Natural killer cell (primary cell): Measurements from ENCODE around the gene TTLL11. TPM values are rescaled to one million over a fixed set of nuclear protein-coding genes. Genes with fewer than 3 reads are reported as not detected.

Source experiments
- ATAC-seq, 3 donors: fragments of 150-1000 bp in 2 of 3; fragments of 200-7000 bp in 1 of 3; cut with Tn5 transposase; 1 replicate in 1 of 3; 2 replicates in 2 of 3; pipeline ENCODE4 v1.10.0; 2021; ENCODE audit warnings: mild to moderate bottlenecking in 2 of 3, moderate library complexity in 2 of 3
- DNase-seq, 2 donors: peaks; one replicate each; pipeline versions ENCODE4 v3.0.0 to v3.0.0-alpha.2; 2013 to 2021; ENCODE audit warnings: mixed read lengths in 1 of 2
- H3K27ac ChIP-seq: one replicate; pipeline ENCODE4 v1.5.1; 2013; ENCODE audit warnings: mild to moderate bottlenecking, low read length
- H3K27me3 ChIP-seq: one replicate; pipeline ENCODE4 v1.6.1; 2013; ENCODE audit warnings: low read length; ENCODE audit not compliant: control insufficient read depth, insufficient read depth
- H3K36me3 ChIP-seq: one replicate; pipeline ENCODE4 v1.6.1; 2013; ENCODE audit warnings: low read length; ENCODE audit not compliant: control insufficient read depth, insufficient read depth
- H3K4me1 ChIP-seq: one replicate; pipeline ENCODE4 v1.6.1; 2013; ENCODE audit warnings: low read length; ENCODE audit not compliant: control insufficient read depth, insufficient read depth
- H3K4me3 ChIP-seq: one replicate; pipeline ENCODE4 v1.5.1; 2013; ENCODE audit warnings: low read length
- H3K9me3 ChIP-seq: one replicate; pipeline ENCODE4 v1.6.1; 2013; ENCODE audit warnings: low read length; ENCODE audit not compliant: control insufficient read depth, insufficient read depth
- H3K27ac Mint-ChIP-seq, 2 donors: one replicate each; pipeline ENCODE4 v1.8.0; 2022; ENCODE audit warnings: mild to moderate bottlenecking in 2 of 2, mixed read lengths in 2 of 2, moderate library complexity in 1 of 2
- H3K27me3 Mint-ChIP-seq, 2 donors: one replicate each; pipeline ENCODE4 v1.8.0; 2022; ENCODE audit warnings: low read depth in 2 of 2, mixed read lengths in 2 of 2
- H3K36me3 Mint-ChIP-seq: one replicate; pipeline ENCODE4 v1.8.0; 2022; ENCODE audit warnings: mixed read lengths
- H3K4me1 Mint-ChIP-seq, 2 donors: one replicate each; pipeline ENCODE4 v1.8.0; 2022; ENCODE audit warnings: mixed read lengths in 2 of 2
- H3K4me3 Mint-ChIP-seq: one replicate; pipeline ENCODE4 v1.8.0; 2022; ENCODE audit warnings: mild to moderate bottlenecking, moderate library complexity, mixed read lengths
- H3K9me3 Mint-ChIP-seq, 2 donors: one replicate each; pipeline ENCODE4 v1.8.0; 2022; ENCODE audit warnings: mixed read lengths in 2 of 2
- CTCF ChIP-seq: fragments of 200-600 bp; IDR thresholded peaks from one replicate; pipeline ENCODE4 v1.8.0; 2022; ENCODE audit warnings: antibody characterized with exemption
- WGBS: methylation state at CpG from one replicate; pipeline ENCODE4 v1.1.7; 2013; ENCODE audit warnings: missing lambda C conversion rate; ENCODE audit not compliant: insufficient coverage; 5-methylcytosine and 5-hydroxymethylcytosine counted together
- intact Hi-C: fragments of 100-400 bp; cut with micrococcal nuclease; formaldehyde crosslinking; loops from one replicate; pipeline ENCODE4 v1.14.2; 2022
- total RNA-seq, 4 donors: library from RNA; stranded (reverse); fragments of 120-200 nt in 1 of 4; gene quantifications; one replicate each; pipeline versions ENCODE4 v1.2.3 to v1.2.4, GENCODE V29; 2013 to 2022

The TTLL11 gene
- total RNA-seq, 3 donors from 2014 or later (not counting 1 experiment from before 2014, with no cell fraction given), result 3.4 to 4.6 (median 3.6) TPM

- H3K27me3 Mint-ChIP-seq, result peaks cover 0 to 8% of the 10 kb centered on the region in 2 donors
- Histone ChIP-seq H3K27me3 (no peaks in the 10 kb centered on the region), H3K4me1 (no peaks in the 10 kb centered on the region), H3K4me3 (no peak overlapping the region), H3K36me3 (no peaks in the 10 kb centered on the region), H3K27ac (no peak overlapping the region), H3K9me3 (no peaks in the 10 kb centered on the region)
- no peaks in the 10 kb centered on the region for H3K9me3 Mint-ChIP-seq
- no peaks in the 10 kb centered on the region for H3K36me3 Mint-ChIP-seq
- DNase-seq (no peak), ATAC-seq (no peak)
- TF ChIP-seq CTCF, result no peak
- H3K27ac Mint-ChIP-seq, result no peak overlapping the region
- WGBS, result 97% methylated on average over 2 of the region's 4 CpGs
- H3K4me1 Mint-ChIP-seq, result no peaks in the 10 kb centered on the region
- intact Hi-C loops, result no loop called here
- no peak overlapping the region for H3K4me3 Mint-ChIP-seq
These were observed 314.6 kb downstream of the TTLL11 start for GRCh38 chr9:121778252-121779225.

- H3K36me3 ChIP-seq, result no peaks in the 10 kb centered on the region
- no peak overlapping the region for H3K27ac Mint-ChIP-seq
- no peak overlapping the region for H3K4me3 Mint-ChIP-seq
- H3K4me3 ChIP-seq, result no peak overlapping the region
- H3K27ac ChIP-seq, result no peak overlapping the region
- H3K9me3 Mint-ChIP-seq, result no peaks in the 10 kb centered on the region
- intact Hi-C loops, result no loop called here
- H3K9me3 ChIP-seq, result no peaks in the 10 kb centered on the region
- DNase-seq (no peak), ATAC-seq (no peak)
- no peaks in the 10 kb centered on the region for H3K27me3 ChIP-seq
- WGBS, result 93% methylated on average over 6 of the region's 8 CpGs
- H3K4me1 ChIP-seq, result no peaks in the 10 kb centered on the region
- H3K4me1 Mint-ChIP-seq, result no peaks in the 10 kb centered on the region
- peaks cover 0 to 8% of the 10 kb centered on the region in 2 donors for H3K27me3 Mint-ChIP-seq
- H3K36me3 Mint-ChIP-seq, result no peaks in the 10 kb centered on the region
- TF ChIP-seq CTCF, result no peak
These were observed 316.1 kb downstream of the TTLL11 start for GRCh38 chr9:121776739-121777637.

- no peak for ATAC-seq
- no peaks in the 10 kb centered on the region for H3K9me3 Mint-ChIP-seq
- intact Hi-C loops, result no loop called here
- Histone ChIP-seq H3K4me3 (no peak overlapping the region), H3K36me3 (no peaks in the 10 kb centered on the region), H3K9me3 (no peaks in the 10 kb centered on the region), H3K4me1 (no peaks in the 10 kb centered on the region), H3K27me3 (no peaks in the 10 kb centered on the region), H3K27ac (no peak overlapping the region)
- TF ChIP-seq CTCF, result no peak
- WGBS, result 94% methylated on average over 23 of the region's 23 CpGs
- DNase-seq, result no peak
- peaks cover 0 to 8% of the 10 kb centered on the region in 2 donors for H3K27me3 Mint-ChIP-seq
- no peak overlapping the region for H3K4me3 Mint-ChIP-seq
- no peaks in the 10 kb centered on the region for H3K4me1 Mint-ChIP-seq
- no peaks in the 10 kb centered on the region for H3K36me3 Mint-ChIP-seq
- no peak overlapping the region for H3K27ac Mint-ChIP-seq
These were observed 316.9 kb downstream of the TTLL11 start for GRCh38 chr9:121776001-121776738.
